Pons (tissue), 1 donor: ENCODE measurements around the gene TPRG1.
"Not testable (repeated sequence)": the region's sequence is repeated elsewhere in the genome, so short reads cannot be mapped to it uniquely, and the experiment has no call there.

Experiments
- DNase-seq: peaks from one replicate; pipeline ENCODE4 v3.0.0-alpha.2; 2016; ENCODE audit warnings: low spot score

The TPRG1 gene

GRCh38 chr3:189312866-189313265 lies 141.1 kb downstream of the TPRG1 start:
- no peak for DNase-seq

GRCh38 chr3:189316296-189317019 lies 144.7 kb downstream of the TPRG1 start:
- no peak for DNase-seq

- DNase-seq: no peak
Measured at GRCh38 chr3:189317911-189318310, 146.1 kb downstream of the TPRG1 start.

- DNase-seq: no peak
Measured at GRCh38 chr3:189320511-189320910, 148.7 kb downstream of the TPRG1 start.

- no peak for DNase-seq
Measured at GRCh38 chr3:189322339-189322738, 150.6 kb downstream of the TPRG1 start.

GRCh38 chr3:189324538-189325138 lies 152.9 kb downstream of the TPRG1 start:
- peak; percentile 7 for DNase-seq

GRCh38 chr3:189325454-189325853 lies 153.7 kb downstream of the TPRG1 start:
- DNase-seq: no peak

GRCh38 chr3:189329630-189330029 lies 157.9 kb downstream of the TPRG1 start:
- not testable (repeated sequence) for DNase-seq

GRCh38 chr3:189330066-189330465 lies 158.3 kb downstream of the TPRG1 start:
- no peak for DNase-seq

GRCh38 chr3:189331002-189331418 lies 159.2 kb downstream of the TPRG1 start:
- DNase-seq: no peak

- DNase-seq: no peak
Measured at GRCh38 chr3:189334064-189334920, 162.5 kb downstream of the TPRG1 start.

GRCh38 chr3:189337673-189338091 lies 165.9 kb downstream of the TPRG1 start:
- DNase-seq: no peak

GRCh38 chr3:189338366-189338765 lies 166.6 kb downstream of the TPRG1 start:
- no peak for DNase-seq

GRCh38 chr3:189339996-189340395 lies 168.2 kb downstream of the TPRG1 start:
- no peak for DNase-seq

- DNase-seq: no peak
Measured at GRCh38 chr3:189340680-189341460, 169.1 kb downstream of the TPRG1 start.

- DNase-seq: no peak
Measured at GRCh38 chr3:189342811-189343210, 171.0 kb downstream of the TPRG1 start.

GRCh38 chr3:189344996-189345395 lies 173.2 kb downstream of the TPRG1 start:
- no peak for DNase-seq

- DNase-seq: no peak
Measured at GRCh38 chr3:189349772-189350171, 178.0 kb downstream of the TPRG1 start.

GRCh38 chr3:189353318-189353965 lies 181.7 kb downstream of the TPRG1 start:
- no peak for DNase-seq

GRCh38 chr3:189353988-189354889 lies 182.5 kb downstream of the TPRG1 start:
- DNase-seq: no peak
